Measurements from ENCODE around the gene TYW3. TPM values are rescaled to one million over a fixed set of nuclear protein-coding genes. Genes with fewer than 3 reads are reported as not detected.

Gene TYW3
- total RNA-seq, 4 donors from 2014 or later = 0.80 to 11.2 (median 8.3) TPM

- in situ Hi-C loops (cut with MboI; ENCODE audit: low pct_ligation_motif_present in 1 of 4, low pct_unique_long_range_greater_than_20kb in 1 of 4, low sequenced_read_pairs in 3 of 4) = no loop called here
- Histone ChIP-seq H3K36me3 (no peaks in the 10 kb centered on the region), H3K27me3 (no peaks in the 10 kb centered on the region), H3K27ac (no peak overlapping the region), H3K4me1 (no peaks in the 10 kb centered on the region), H3K4me3 (no peak overlapping the region), H3K9me3 (no peaks in the 10 kb centered on the region)
- WGBS, 2 donors (ENCODE audit: low coverage in 1 of 2) = 31 to 54% methylated on average over 2 of the region's 2 CpGs
- TF ChIP-seq CTCF (IDR thresholded peaks at IDR 0.05) = no peak
- no peak for TF ChIP-seq POLR2A (IDR thresholded peaks at IDR 0.05)
- intact Hi-C loops (cut with DNase I; ENCODE audit: low total_unique reads) = no loop called here
- DNase-seq = no peak
Measured at GRCh38 chr1:74697832-74698231, 35.1 kb upstream of the TYW3 start.

DNA sequence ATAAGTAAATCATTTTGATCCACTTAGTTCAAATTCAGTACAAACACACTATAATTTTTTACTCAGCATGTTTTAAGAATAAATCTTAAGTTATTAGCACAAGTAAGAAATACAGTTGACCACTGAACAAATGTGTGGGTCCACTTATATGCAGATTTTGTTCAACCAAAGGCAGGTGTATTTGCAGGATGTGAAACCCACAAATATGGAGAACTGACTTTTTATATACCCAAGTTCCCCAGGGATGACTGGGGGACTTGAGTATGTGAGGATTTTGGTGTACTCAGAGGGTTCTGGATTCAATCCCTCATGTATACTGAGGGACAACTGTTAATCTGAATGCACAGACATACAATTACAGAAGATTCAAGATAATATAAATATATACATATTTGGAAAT is 33.6 kb upstream of the TYW3 start:
- intact Hi-C loops (cut with DNase I; ENCODE audit: low total_unique reads) (no loop called here), in situ Hi-C loops (cut with MboI; ENCODE audit: low pct_ligation_motif_present in 1 of 4, low pct_unique_long_range_greater_than_20kb in 1 of 4, low sequenced_read_pairs in 3 of 4) (no loop called here)
- Histone ChIP-seq H3K4me1 (no peaks in the 10 kb centered on the region), H3K36me3 (peaks cover 0 to 8% (median 2%) of the 10 kb centered on the region in 4 donors), H3K4me3 (no peak overlapping the region), H3K27ac (no peak overlapping the region), H3K9me3 (no peaks in the 10 kb centered on the region), H3K27me3 (no peaks in the 10 kb centered on the region)
- TF ChIP-seq CTCF (IDR thresholded peaks at IDR 0.05) = no peak
- TF ChIP-seq EP300 (IDR thresholded peaks at IDR 0.05; ENCODE audit: low read depth) = no peak
- TF ChIP-seq POLR2AphosphoS5 (IDR thresholded peaks at IDR 0.05) = no peak
- no peak for TF ChIP-seq POLR2A (IDR thresholded peaks at IDR 0.05)
- DNase-seq = no peak

DNA sequence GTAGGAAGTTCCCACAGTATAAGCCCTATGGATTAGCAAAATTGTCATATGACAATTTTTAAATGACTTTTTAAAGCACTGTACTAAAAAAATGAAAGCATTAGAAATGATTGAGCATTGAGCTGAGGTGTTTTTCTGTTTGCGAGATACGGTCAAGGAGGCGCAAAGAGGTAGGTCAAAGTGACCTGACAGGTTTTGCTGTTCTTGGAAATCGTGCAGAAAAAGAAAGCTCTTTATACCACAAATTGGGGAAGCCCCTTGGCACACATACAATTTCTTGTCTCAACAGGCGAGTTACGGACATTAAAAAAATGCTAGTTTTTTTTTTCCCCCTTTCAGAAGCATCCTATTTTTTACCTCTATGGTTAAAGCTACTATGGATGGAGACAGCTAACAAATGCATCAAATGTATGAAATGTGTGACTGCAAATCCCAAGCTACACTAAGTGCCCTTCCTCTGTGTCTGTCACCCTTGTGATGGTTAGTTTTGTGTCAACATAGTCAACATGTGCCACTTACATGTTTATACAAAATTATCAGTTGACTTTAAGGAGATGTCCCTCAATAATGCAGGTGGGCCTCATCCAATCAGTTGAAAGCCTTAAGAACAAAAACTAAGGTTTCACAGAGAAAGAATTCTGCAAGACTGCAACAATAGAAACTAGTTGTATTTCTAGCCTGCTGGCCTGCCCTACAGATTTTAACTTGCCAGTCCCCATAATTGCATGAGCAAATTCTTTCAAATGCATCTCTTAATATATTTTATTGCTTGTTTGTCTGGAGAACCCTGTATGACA is 29.4 kb upstream of the TYW3 start:
- H3K36me3 ChIP-seq = peaks cover 0 to 18% (median 4%) of the 10 kb centered on the region in 4 donors
- H3K27ac ChIP-seq = no peak overlapping the region
- no peaks in the 10 kb centered on the region for H3K27me3 ChIP-seq
- DNase-seq = no peak
- TF ChIP-seq EP300 (IDR thresholded peaks at IDR 0.05; ENCODE audit: low read depth) (no peak), POLR2A (IDR thresholded peaks at IDR 0.05) (no peak), CTCF (IDR thresholded peaks at IDR 0.05) (no peak), POLR2AphosphoS5 (IDR thresholded peaks at IDR 0.05) (no peak)
- intact Hi-C loops (cut with DNase I; ENCODE audit: low total_unique reads) = no loop called here
- H3K9me3 ChIP-seq = no peaks in the 10 kb centered on the region
- WGBS, 2 donors (ENCODE audit: low coverage in 1 of 2) = 83 to 87% methylated on average over 6 of the region's 6 CpGs
- in situ Hi-C loops (cut with MboI; ENCODE audit: low pct_ligation_motif_present in 1 of 4, low pct_unique_long_range_greater_than_20kb in 1 of 4, low sequenced_read_pairs in 3 of 4) = no loop called here
- no peaks in the 10 kb centered on the region for H3K4me1 ChIP-seq
- no peak overlapping the region for H3K4me3 ChIP-seq

- Histone ChIP-seq H3K9me3 (no peaks in the 10 kb centered on the region), H3K27ac (no peak overlapping the region), H3K36me3 (peaks cover 0 to 14% (median 0%) of the 10 kb centered on the region in 4 donors), H3K4me3 (no peak overlapping the region), H3K4me1 (peaks cover 0 to 7% (median 3%) of the 10 kb centered on the region in 4 donors), H3K27me3 (no peaks in the 10 kb centered on the region)
- 39% methylated on average over 1 of the region's 1 CpG; no CpG with 5 or more reads in 1 of the 2 donors for WGBS, 2 donors (ENCODE audit: low coverage in 1 of 2)
- no peak for DNase-seq
- intact Hi-C loops (cut with DNase I; ENCODE audit: low total_unique reads) (no loop called here), in situ Hi-C loops (cut with MboI; ENCODE audit: low pct_ligation_motif_present in 1 of 4, low pct_unique_long_range_greater_than_20kb in 1 of 4, low sequenced_read_pairs in 3 of 4) (no loop called here)
- no peak for TF ChIP-seq CTCF (IDR thresholded peaks at IDR 0.05)
- TF ChIP-seq EP300 (IDR thresholded peaks at IDR 0.05; ENCODE audit: low read depth) = no peak
Measured at GRCh38 chr1:74712881-74713280, 20.1 kb upstream of the TYW3 start.
